ENCODE results near the gene FNBP1L. TPM values are rescaled to one million over a fixed set of nuclear protein-coding genes. Genes with fewer than 3 reads are reported as not detected.

The FNBP1L gene
- total RNA-seq, 3 donors from 2014 or later: 33.1 to 117 (median 63.6) TPM

- intact Hi-C loops (cut with DNase I; ENCODE audit: low total_unique reads): no loop called here
- no peaks in the 10 kb centered on the region for H3K27me3 ChIP-seq
- no peak for DNase-seq (ENCODE audit: low spot score in 2 of 2)
- H3K4me3 ChIP-seq: no peak overlapping the region
- no peaks in the 10 kb centered on the region for H3K36me3 ChIP-seq
- H3K9me3 ChIP-seq: no peaks in the 10 kb centered on the region
- no peak overlapping the region for H3K27ac ChIP-seq
- no peak for TF ChIP-seq CTCF (IDR thresholded peaks at IDR 0.05)
- TF ChIP-seq POLR2A (IDR thresholded peaks at IDR 0.05): no peak
- no peak for TF ChIP-seq POLR2AphosphoS5 (IDR thresholded peaks at IDR 0.05)
- H3K4me1 ChIP-seq: no peaks in the 10 kb centered on the region
Measured at GRCh38 chr1:93501399-93501798, 53.5 kb downstream of the FNBP1L start.

- no peaks in the 10 kb centered on the region for H3K27me3 ChIP-seq
- no peak overlapping the region for H3K4me3 ChIP-seq
- H3K36me3 ChIP-seq: no peaks in the 10 kb centered on the region
- TF ChIP-seq POLR2A (IDR thresholded peaks at IDR 0.05): no peak
- no peak for TF ChIP-seq POLR2AphosphoS5 (IDR thresholded peaks at IDR 0.05)
- TF ChIP-seq CTCF (IDR thresholded peaks at IDR 0.05): no peak
- H3K27ac ChIP-seq: no peak overlapping the region
- no peaks in the 10 kb centered on the region for H3K9me3 ChIP-seq
- intact Hi-C loops (cut with DNase I; ENCODE audit: low total_unique reads): no loop called here
- H3K4me1 ChIP-seq: no peaks in the 10 kb centered on the region
- no peak for DNase-seq (ENCODE audit: low spot score in 2 of 2)
Measured at GRCh38 chr1:93501829-93502369, 54.0 kb downstream of the FNBP1L start.

- no peaks in the 10 kb centered on the region for H3K4me1 ChIP-seq
- H3K27ac ChIP-seq: no peak overlapping the region
- H3K9me3 ChIP-seq: no peaks in the 10 kb centered on the region
- H3K4me3 ChIP-seq: no peak overlapping the region
- no peak for DNase-seq (ENCODE audit: low spot score in 2 of 2)
- intact Hi-C loops (cut with DNase I; ENCODE audit: low total_unique reads): no loop called here
- no peak for TF ChIP-seq POLR2A (IDR thresholded peaks at IDR 0.05)
- TF ChIP-seq POLR2AphosphoS5 (IDR thresholded peaks at IDR 0.05): no peak
- TF ChIP-seq CTCF (IDR thresholded peaks at IDR 0.05): no peak
- no peaks in the 10 kb centered on the region for H3K27me3 ChIP-seq
- H3K36me3 ChIP-seq: no peaks in the 10 kb centered on the region
Measured at GRCh38 chr1:93502571-93502970, 54.7 kb downstream of the FNBP1L start.

GRCh38 chr1:93503163-93503562 is 55.2 kb downstream of the FNBP1L start:
- DNase-seq (ENCODE audit: low spot score in 2 of 2): no peak
- Histone ChIP-seq H3K36me3 (no peaks in the 10 kb centered on the region), H3K27me3 (no peaks in the 10 kb centered on the region), H3K4me1 (no peaks in the 10 kb centered on the region), H3K4me3 (no peak overlapping the region), H3K27ac (no peak overlapping the region), H3K9me3 (no peaks in the 10 kb centered on the region)
- intact Hi-C loops (cut with DNase I; ENCODE audit: low total_unique reads): no loop called here
- TF ChIP-seq CTCF (IDR thresholded peaks at IDR 0.05) (no peak), POLR2AphosphoS5 (IDR thresholded peaks at IDR 0.05) (no peak), POLR2A (IDR thresholded peaks at IDR 0.05) (no peak)

- no peak for DNase-seq (ENCODE audit: low spot score in 2 of 2)
- H3K27ac ChIP-seq: no peak overlapping the region
- no peaks in the 10 kb centered on the region for H3K9me3 ChIP-seq
- intact Hi-C loops (cut with DNase I; ENCODE audit: low total_unique reads): no loop called here
- no peaks in the 10 kb centered on the region for H3K4me1 ChIP-seq
- no peaks in the 10 kb centered on the region for H3K27me3 ChIP-seq
- H3K36me3 ChIP-seq: no peaks in the 10 kb centered on the region
- TF ChIP-seq POLR2AphosphoS5 (IDR thresholded peaks at IDR 0.05) (no peak), CTCF (IDR thresholded peaks at IDR 0.05) (no peak), POLR2A (IDR thresholded peaks at IDR 0.05) (no peak)
- H3K4me3 ChIP-seq: no peak overlapping the region
Measured at GRCh38 chr1:93503816-93504215, 55.9 kb downstream of the FNBP1L start.
